SK-N-MC (cell line): ENCODE results near the gene WFDC6.

Experiments used
- EZH2 ChIP-seq: fragments of 200-600 bp; sonication (generic); IDR thresholded peaks from one replicate; pipeline ENCODE4 v1.6.1; 2017; ENCODE audit warnings: antibody characterized with exemption
- FOXP2 ChIP-seq: optimal IDR thresholded peaks from 2 replicates; pipeline ENCODE3; 2011; ENCODE audit warnings: mild to moderate bottlenecking, moderate library complexity; ENCODE audit not compliant: insufficient read depth; ENCODE audit errors: extremely low read length, control extremely low read depth
- POLR2AphosphoS5 ChIP-seq: IDR thresholded peaks from 2 replicates; pipeline ENCODE4 v1.6.1; 2012; ENCODE audit warnings: mild to moderate bottlenecking, low read depth, low read length, borderline replicate concordance

DNA sequence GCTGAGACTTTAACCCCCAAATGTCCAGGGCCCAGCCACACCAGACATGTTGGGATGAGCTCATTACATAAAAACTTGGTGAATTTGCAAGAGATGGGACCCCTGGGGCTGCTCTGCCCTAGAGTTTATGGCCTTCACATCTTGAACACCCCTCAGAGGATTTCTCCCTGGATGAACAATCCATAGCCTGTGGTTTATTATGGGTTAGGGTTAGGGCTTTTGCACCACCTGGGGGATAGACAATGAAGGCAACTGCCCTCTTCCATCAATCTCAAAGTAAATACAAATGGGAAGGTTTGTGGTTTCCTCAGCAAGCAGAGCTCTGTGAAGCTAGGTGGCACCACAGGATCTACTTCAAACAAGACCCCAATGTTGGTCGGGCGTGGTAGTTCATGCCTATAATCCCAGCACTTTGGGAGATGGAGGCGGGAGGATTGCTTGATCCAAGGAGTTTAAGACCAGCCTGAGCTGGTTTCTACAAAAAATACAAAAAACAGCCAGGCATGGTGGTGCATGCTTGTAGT, 41.2 kb downstream of the WFDC6 start:
- TF ChIP-seq EZH2 (no peak), POLR2AphosphoS5 (no peak), FOXP2 (no peak)
